SK-N-DZ (cell line): ENCODE measurements around the gene ADGRD2. TPM values are rescaled to one million over a fixed set of nuclear protein-coding genes. Genes with fewer than 3 reads are reported as not detected.
"Not testable (repeated sequence)": the region's sequence is repeated elsewhere in the genome, so short reads cannot be mapped to it uniquely, and the experiment has no call there.

Source experiments
- DNase-seq: peaks from one replicate; pipeline ENCODE4 v3.0.0-alpha.2; 2015; ENCODE audit warnings: low spot score
- polyA plus RNA-seq, 2 experiments: library from polyadenylated mRNA; depleted of rRNA; stranded (reverse); fragments of >200 nt; gene quantifications; 2 replicates each; pipeline ENCODE4 v1.2.3, GENCODE V29; 2014

ADGRD2 gene
- polyA plus RNA-seq (2014; cell fraction: cytosol; rRNA removed), result not detected in 2 replicates
- not detected in 2 replicates for polyA plus RNA-seq (2014; cell fraction: nucleus; rRNA removed)

GRCh38 chr9:124450241-124450924 lies at the start of gene ADGRD2:
Gene ADGRD2 (plus strand): TSS chr9:124450451. CDS start chr9:124451667, 1,216 bp downstream.
- peak; percentile 69 for DNase-seq

- DNase-seq, result no peak
Measured at GRCh38 chr9:124403246-124403645, 47.0 kb upstream of the ADGRD2 start.

GRCh38 chr9:124409410-124409809 lies 40.8 kb upstream of the ADGRD2 start:
- DNase-seq, result no peak

DNA sequence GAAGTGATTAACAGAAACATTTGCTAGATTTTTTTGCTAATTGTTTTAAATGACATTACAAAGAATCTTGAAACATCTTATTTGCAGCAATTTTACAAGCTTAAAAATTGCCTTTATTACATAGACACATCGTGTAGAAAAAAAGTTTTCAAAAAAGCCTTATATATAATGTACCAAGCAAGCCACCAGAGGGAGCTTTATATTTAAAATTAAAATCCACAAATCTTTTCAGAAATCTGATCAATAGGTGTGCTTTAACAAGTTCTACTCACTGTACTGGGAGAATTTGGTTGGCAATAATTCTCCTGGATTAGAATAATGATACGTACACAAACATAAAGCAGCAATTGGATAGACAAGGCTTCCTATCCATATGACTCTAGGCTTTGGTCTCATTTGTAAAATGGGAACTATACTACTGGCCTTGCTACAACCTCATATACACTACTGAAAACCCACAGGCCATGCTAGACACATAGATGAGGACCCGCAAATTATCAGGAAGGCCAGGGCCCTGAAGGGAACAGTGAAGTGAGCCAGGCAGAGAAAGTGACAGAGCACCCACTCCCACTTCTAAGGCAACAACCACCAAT lies 39.8 kb upstream of the ADGRD2 start:
- no peak for DNase-seq

- no peak for DNase-seq
Measured at GRCh38 chr9:124411514-124412227, 38.6 kb upstream of the ADGRD2 start.

GRCh38 chr9:124412228-124412575 lies 38.0 kb upstream of the ADGRD2 start:
- no peak for DNase-seq

DNA sequence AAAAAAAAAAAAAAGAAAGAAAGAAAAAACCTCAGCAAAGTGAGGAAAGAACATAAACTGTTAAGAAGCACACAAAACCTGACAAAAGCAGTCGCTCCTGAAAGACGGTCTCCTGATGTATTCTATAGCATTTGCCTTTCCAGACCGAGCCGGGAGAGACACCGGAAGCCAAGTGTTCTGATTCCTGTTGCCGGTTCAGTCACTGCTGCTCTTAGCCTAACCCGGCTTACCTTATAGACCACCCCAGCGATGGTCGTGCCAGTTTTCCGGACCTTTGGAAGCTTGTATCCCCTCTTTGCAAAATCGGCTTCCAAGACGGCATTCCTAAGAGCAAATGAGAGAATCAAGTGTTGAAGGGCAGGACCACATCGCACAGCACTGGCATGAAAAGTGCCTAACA lies 35.6 kb upstream of the ADGRD2 start:
- DNase-seq, result no peak

DNA sequence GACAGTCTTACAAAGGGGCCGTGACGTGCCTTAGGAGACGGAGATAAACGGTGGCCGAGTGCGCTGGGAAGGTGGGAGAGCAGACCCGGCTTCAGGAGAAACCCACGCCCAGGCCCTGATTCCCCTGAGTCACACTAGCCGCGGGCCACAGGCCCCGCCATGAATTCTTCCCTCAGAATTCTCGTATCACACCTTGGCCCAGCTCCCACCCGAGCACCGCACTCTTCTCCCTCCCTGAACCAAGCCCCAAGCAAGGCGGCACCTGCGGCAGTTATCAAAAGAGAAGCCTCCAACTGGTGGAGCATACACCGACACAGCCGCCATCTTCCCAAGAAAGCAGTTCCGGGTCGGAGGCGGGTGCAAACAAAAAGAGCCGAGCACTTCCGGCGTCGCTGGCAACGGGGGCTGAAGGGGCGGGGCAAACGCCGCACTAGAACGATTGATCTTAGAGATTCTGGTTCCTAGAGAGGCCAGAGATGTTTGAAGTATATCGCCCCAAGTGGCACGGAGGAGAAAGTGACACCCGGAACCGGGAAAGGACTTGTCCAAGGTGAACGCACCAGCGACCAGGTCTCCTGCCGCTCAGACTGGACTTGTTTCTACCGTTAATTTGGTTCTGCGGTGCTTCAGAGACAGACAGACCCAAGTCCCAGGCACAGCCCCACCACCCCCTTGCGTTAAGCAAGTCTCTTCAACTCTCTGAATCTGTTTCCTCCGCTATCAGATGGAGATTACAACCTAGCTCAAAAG lies 35.0 kb upstream of the ADGRD2 start, which contains the start of gene PSMB7:
PSMB7 (minus strand) TSS at position 341 of the 750 bp plus-strand sequence; CDS start at position 324, 17 bp downstream.
- peak; percentile 96 for DNase-seq

DNA sequence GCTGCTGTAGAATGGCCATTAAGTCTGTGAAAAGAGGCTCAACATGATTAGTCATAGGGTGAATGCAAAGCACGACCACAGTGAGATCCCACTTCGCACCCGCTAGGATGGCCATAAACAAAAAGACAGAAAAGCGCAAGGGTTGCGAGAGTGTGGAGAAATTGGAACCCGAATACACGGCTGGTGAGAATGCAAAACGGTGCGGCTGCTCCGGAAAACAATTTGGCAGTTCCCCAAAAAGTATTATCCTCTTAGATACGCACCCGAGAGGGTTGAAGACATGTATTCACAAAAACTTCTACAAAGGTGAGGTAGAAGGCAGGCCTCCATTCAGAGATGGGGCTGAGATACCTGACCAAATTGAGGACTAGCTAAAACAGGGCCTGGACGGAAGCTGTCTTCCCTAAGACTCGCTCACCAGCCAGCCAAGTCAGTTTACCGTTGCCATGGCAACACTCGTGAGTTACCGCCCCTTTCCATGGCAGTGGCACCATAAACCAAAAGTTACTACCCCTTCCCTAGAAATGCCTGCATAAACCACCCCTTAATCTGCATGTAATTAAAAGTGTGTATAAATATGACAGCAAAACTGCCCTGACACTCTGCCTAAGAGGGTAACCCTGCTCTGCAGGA lies 34.3 kb upstream of the ADGRD2 start:
- no peak for DNase-seq

DNA sequence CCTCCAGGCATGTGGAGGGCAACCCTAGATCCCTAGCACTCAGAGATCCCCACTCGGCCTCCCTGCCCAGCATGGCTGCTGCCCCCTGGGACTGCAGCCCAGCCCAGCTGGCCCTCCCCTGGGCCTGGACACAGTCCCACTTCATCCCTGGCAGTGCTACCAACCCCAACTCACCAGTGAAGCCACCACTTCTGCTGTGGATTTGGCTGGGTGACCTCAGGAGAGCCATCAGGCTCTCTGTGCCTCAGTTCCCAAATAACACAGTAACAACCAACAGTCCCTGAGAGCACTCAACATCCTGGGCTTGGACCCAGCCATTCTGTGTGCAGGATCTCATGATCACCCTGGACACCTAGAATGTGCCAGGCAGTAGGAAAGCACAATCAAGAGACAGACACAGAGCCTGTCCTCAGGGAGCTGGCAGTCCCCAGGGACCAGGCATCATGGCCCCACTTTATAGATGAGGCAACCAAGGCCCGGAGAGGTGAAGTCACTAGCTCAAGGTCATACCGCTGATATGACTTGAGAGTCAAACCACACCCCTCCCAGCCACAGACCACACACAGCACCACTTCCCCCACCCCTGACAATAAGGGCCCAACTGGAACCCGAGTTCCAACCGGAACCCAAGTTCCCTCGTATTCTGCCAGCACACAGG lies 30.3 kb upstream of the ADGRD2 start:
- no peak for DNase-seq

GRCh38 chr9:124420991-124421543 lies 29.2 kb upstream of the ADGRD2 start:
- no peak for DNase-seq

DNA sequence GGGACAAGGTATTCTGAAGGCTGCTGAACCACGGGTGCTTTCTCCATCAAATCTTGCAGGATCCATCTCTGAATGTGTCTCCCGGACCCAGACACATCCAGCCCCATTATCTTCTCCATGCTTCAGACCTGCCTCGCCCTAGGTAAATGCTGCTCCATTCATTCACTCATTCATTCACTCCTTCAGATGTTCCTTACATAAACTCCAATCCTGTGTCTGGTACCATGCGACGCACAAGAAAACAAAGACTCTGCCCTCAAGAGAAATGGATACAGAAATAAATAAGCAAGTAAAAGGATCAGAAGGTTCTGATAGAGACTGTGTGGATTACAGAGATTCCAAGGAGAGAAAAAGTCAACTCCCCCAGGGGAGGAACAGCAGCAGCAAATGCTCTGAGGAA lies 27.1 kb upstream of the ADGRD2 start:
- no peak for DNase-seq

GRCh38 chr9:124423591-124423990 lies 26.7 kb upstream of the ADGRD2 start:
- DNase-seq, result no peak

- DNase-seq, result not testable (repeated sequence)
Measured at GRCh38 chr9:124425733-124426132, 24.5 kb upstream of the ADGRD2 start.

DNA sequence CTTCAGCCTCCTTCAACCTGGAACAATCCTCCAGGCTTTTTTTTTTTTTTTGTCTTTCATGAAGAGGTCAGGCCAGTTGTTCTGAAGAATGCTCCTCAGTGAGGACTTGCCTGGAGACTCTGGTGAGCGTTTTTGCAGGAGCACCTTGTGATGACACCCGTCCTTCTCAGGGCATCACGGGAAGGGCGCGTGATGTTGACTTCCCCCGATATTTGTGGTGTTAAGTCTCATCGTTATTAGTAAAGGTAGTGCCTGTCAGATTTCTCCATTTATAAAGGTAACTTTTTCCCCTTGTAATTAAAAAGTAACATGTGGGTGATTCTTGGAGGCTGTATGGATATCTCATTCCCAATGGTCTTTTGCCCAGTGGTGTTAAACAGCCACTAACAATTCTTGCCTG lies 23.9 kb upstream of the ADGRD2 start:
- DNase-seq, result no peak

GRCh38 chr9:124427281-124427680 lies 23.0 kb upstream of the ADGRD2 start:
- no peak for DNase-seq

- no peak for DNase-seq
Measured at GRCh38 chr9:124428751-124429529, 21.3 kb upstream of the ADGRD2 start.

DNA sequence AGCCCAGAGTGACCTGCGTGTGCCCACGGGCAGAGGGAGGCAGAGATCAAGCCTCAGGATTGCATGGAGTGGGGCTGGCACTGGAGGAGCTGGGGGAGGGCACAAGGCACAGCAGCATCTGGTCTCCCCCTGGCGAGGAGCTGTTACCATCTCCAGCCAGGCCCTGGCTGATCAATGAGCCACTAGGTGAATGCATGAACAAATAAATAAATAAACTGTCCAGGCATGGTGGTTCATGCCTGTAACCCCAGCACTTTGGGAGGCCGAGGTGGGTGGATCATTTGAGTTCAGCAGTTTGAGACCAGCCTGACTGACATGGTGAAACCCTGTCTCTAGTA lies 20.8 kb upstream of the ADGRD2 start:
- DNase-seq, result no peak

- DNase-seq, result no peak
Measured at GRCh38 chr9:124436320-124436719, 13.9 kb upstream of the ADGRD2 start.

GRCh38 chr9:124437086-124437485 lies 13.2 kb upstream of the ADGRD2 start:
- no peak for DNase-seq
